GM18505 (cell line): ENCODE measurements around the gene GMFB.

Experiments used
- ATAC-seq: cut with Tn5 transposase; IDR thresholded peaks from one replicate; pipeline ENCODE4 v1.9.1; 2021; ENCODE audit not compliant: unreplicated experiment
- POLR2A ChIP-seq: IDR thresholded peaks from 4 replicates; pipeline ENCODE4 v1.6.1; 2011; ENCODE audit warnings: borderline replicate concordance; ENCODE audit not compliant: insufficient read depth, insufficient read length; ENCODE audit errors: extremely low read depth

GMFB gene

GRCh38 chr14:54488646-54489317 lies at the start of gene GMFB:
Gene GMFB, minus strand, starts transcription at chr14:54488980. Its CDS starts 53 bp downstream, at chr14:54488927.
- peak; percentile 85 for TF ChIP-seq POLR2A
- peak; percentile 92 for ATAC-seq

- no peak for ATAC-seq
- no peak for TF ChIP-seq POLR2A
These were observed 49.3 kb upstream of the GMFB start for GRCh38 chr14:54538055-54538454.

GRCh38 chr14:54537651-54538050 lies 48.9 kb upstream of the GMFB start:
- ATAC-seq = no peak
- TF ChIP-seq POLR2A = no peak

- no peak for ATAC-seq
- TF ChIP-seq POLR2A = no peak
These were observed 46.9 kb upstream of the GMFB start for GRCh38 chr14:54535646-54536045.

GRCh38 chr14:54535126-54535525 lies 46.3 kb upstream of the GMFB start:
- no peak for TF ChIP-seq POLR2A
- no peak for ATAC-seq

- ATAC-seq = peak; percentile 11
- no peak for TF ChIP-seq POLR2A
These were observed 44.3 kb upstream of the GMFB start for GRCh38 chr14:54533100-54533499.

- peak; percentile 94 for ATAC-seq
These were observed 43.6 kb upstream of the GMFB start for GRCh38 chr14:54532111-54533012.

GRCh38 chr14:54529811-54530210 lies 41.0 kb upstream of the GMFB start:
- ATAC-seq = no peak
- TF ChIP-seq POLR2A = no peak

More at GRCh38 chr14:54532111-54533012, 43.6 kb upstream of the GMFB start:
- TF ChIP-seq POLR2A = peak; percentile 32

GRCh38 chr14:54528973-54529372 lies 40.2 kb upstream of the GMFB start:
- no peak for ATAC-seq
- no peak for TF ChIP-seq POLR2A

- ATAC-seq = no peak
- TF ChIP-seq POLR2A = no peak
These were observed 35.6 kb upstream of the GMFB start for GRCh38 chr14:54524410-54524809.

- ATAC-seq = no peak
- no peak for TF ChIP-seq POLR2A
These were observed 27.9 kb upstream of the GMFB start for GRCh38 chr14:54516709-54517108.

GRCh38 chr14:54515670-54516069 lies 26.9 kb upstream of the GMFB start:
- ATAC-seq = no peak
- no peak for TF ChIP-seq POLR2A

- no peak for TF ChIP-seq POLR2A
- ATAC-seq = no peak
These were observed 23.6 kb upstream of the GMFB start for GRCh38 chr14:54512393-54512792.
